Karpas-422 (cell line): ENCODE measurements around the gene ESD. TPM values are rescaled to one million over a fixed set of nuclear protein-coding genes. Genes with fewer than 3 reads are reported as not detected.
"Not testable (repeated sequence)": the region's sequence is repeated elsewhere in the genome, so short reads cannot be mapped to it uniquely, and the experiment has no call there.

Source experiments
- DNase-seq: peaks from one replicate; pipeline ENCODE4 v3.0.0-alpha.2; 2015
- H2AFZ ChIP-seq: fragments of 200-600 bp; sonication (generic); 2 replicates; pipeline ENCODE4 v1.6.1; 2014; ENCODE audit warnings: antibody characterized with exemption, low read length, mixed read lengths
- H3K27ac ChIP-seq: fragments of 200-600 bp; sonication (generic); 2 replicates; pipeline ENCODE4 v1.5.1; 2014; ENCODE audit warnings: mild to moderate bottlenecking, low read length, moderate library complexity
- H3K27me3 ChIP-seq: fragments of 200-600 bp; sonication (generic); 2 replicates; pipeline ENCODE4 v1.6.1; 2014; ENCODE audit warnings: low read length, mixed read lengths
- H3K36me3 ChIP-seq: fragments of 200-600 bp; sonication (generic); 2 replicates; pipeline ENCODE4 v1.6.1; 2014; ENCODE audit warnings: low read length, mixed read lengths; ENCODE audit not compliant: insufficient read depth
- H3K4me1 ChIP-seq: fragments of 200-600 bp; sonication (generic); 2 replicates; pipeline ENCODE4 v1.6.1; 2014; ENCODE audit warnings: mild to moderate bottlenecking, low read length, mixed read lengths
- H3K4me2 ChIP-seq: fragments of 200-600 bp; sonication (generic); 2 replicates; pipeline ENCODE4 v1.6.1; 2014; ENCODE audit warnings: low read length, low read depth, mild to moderate bottlenecking; ENCODE audit not compliant: poor library complexity, severe bottlenecking
- H3K4me3 ChIP-seq: fragments of 200-600 bp; sonication (generic); 2 replicates; pipeline ENCODE4 v1.5.1; 2014; ENCODE audit warnings: mild to moderate bottlenecking, antibody characterized with exemption, low read length, mixed read lengths
- H3K79me2 ChIP-seq: fragments of 200-600 bp; sonication (generic); 2 replicates; pipeline ENCODE4 v1.6.1; 2014; ENCODE audit warnings: mild to moderate bottlenecking, low read length, mixed read lengths
- H3K9ac ChIP-seq: fragments of 200-600 bp; sonication (generic); 2 replicates; pipeline ENCODE4 v1.6.0; 2014; ENCODE audit warnings: low read length
- H3K9me2 ChIP-seq: fragments of 200-600 bp; sonication (generic), shearing (Covaris generic); replicated peaks from 2 replicates; pipeline ENCODE4 v1.6.0; 2014; ENCODE audit warnings: mild to moderate bottlenecking, low read length, moderate library complexity; ENCODE audit not compliant: insufficient read depth
- H3K9me3 ChIP-seq: fragments of 300-700, 200-600 bp; sonication (generic); 2 replicates; pipeline ENCODE4 v1.6.1; 2014; ENCODE audit warnings: low read length, mixed read lengths
- H4K20me1 ChIP-seq: fragments of 200-600 bp; sonication (generic); 2 replicates; pipeline ENCODE4 v1.6.1; 2014; ENCODE audit warnings: mild to moderate bottlenecking, antibody characterized with exemption, low read length, low read depth; ENCODE audit not compliant: insufficient read depth
- total RNA-seq: library from RNA; depleted of rRNA; stranded (reverse); fragments of >200 nt; shearing (Covaris generic); gene quantifications from 2 replicates; pipeline ENCODE4 v1.2.3, GENCODE V29; 2014; ENCODE audit warnings: low replicate concordance

Gene ESD
- total RNA-seq, 1 experiment from 2014 or later = 239 TPM

DNA sequence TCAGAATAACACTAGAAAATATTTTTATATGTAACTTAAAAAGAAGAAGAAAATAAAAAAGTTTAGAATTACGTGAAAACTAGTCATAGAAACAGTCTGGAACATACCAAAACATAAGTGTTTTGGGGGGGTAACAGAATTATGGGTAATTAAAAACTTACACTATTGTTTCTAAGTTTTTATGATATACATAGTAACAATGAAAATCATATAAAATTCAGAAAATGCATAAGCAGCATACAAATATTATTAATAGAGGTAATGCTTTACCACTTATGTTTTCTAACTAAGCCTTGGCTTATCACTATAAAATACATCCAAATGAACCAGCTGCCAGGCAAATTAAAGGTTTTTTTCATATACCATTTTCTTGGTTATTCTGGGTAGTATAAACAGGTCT lies 14.9 kb downstream of the ESD start:
- Histone ChIP-seq H3K9me2 (no peaks in the 10 kb centered on the region), H2AFZ (no peak overlapping the region), H3K27ac (no peak overlapping the region), H3K4me2 (no peak overlapping the region), H3K36me3 (peaks cover 76% of the 10 kb centered on the region), H4K20me1 (no peaks in the 10 kb centered on the region), H3K9me3 (no peaks in the 10 kb centered on the region), H3K4me3 (no peak overlapping the region), H3K4me1 (no peaks in the 10 kb centered on the region), H3K27me3 (no peaks in the 10 kb centered on the region), H3K79me2 (peaks cover 12% of the 10 kb centered on the region), H3K9ac (no peak overlapping the region)
- DNase-seq = no peak

DNA sequence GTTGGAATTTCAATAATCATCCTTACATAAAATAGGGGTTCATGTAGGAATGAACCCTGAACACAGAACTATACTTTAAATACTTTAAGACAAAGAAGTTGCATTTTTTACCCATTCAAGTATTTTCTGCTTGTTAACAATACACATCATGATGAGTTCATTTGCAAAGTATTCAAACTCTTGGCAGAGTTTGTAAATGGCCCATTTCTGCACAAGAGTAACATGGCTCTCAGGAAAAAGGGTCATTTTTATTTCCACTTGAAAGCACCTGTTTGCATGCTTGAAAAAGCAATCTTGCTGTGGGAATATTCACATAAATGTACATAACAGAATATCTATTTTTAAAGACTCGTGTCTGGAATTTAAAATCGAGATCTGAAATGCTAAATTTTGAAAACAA lies 18.1 kb downstream of the ESD start:
- peaks cover 3% of the 10 kb centered on the region; the same call in 1 of the 2 replicates for H3K79me2 ChIP-seq
- H4K20me1 ChIP-seq = no peaks in the 10 kb centered on the region
- no peak overlapping the region for H2AFZ ChIP-seq
- peaks cover 74% of the 10 kb centered on the region for H3K36me3 ChIP-seq
- H3K27me3 ChIP-seq = no peaks in the 10 kb centered on the region
- no peak overlapping the region for H3K27ac ChIP-seq
- H3K9ac ChIP-seq = no peak overlapping the region
- H3K9me3 ChIP-seq = no peaks in the 10 kb centered on the region
- no peak for DNase-seq
- no peak overlapping the region for H3K4me2 ChIP-seq
- H3K4me1 ChIP-seq = no peaks in the 10 kb centered on the region
- no peak overlapping the region for H3K4me3 ChIP-seq
- no peaks in the 10 kb centered on the region for H3K9me2 ChIP-seq

DNA sequence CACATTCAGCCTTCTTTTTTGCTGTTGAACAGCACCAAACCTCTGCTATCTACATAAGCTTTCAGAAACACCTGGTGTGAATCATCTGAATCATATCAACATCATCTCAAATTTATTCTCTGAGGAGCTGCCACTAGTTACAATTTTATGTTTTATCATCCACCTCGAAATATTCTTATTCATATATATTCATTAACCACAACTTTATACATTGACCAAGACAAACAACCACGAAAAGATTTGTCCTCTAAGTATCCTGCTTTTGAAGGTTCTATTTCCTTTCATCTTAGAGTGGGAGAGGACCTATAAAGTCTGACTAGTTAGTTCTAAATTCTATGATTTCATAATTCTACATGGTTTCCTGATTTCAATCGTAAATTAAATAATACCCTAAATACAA lies 18.9 kb downstream of the ESD start:
- Histone ChIP-seq H4K20me1 (no peaks in the 10 kb centered on the region), H3K36me3 (peaks cover 77% of the 10 kb centered on the region), H3K9me3 (no peaks in the 10 kb centered on the region), H3K9me2 (no peaks in the 10 kb centered on the region), H3K4me3 (no peak overlapping the region), H3K4me2 (no peak overlapping the region), H3K4me1 (no peaks in the 10 kb centered on the region), H3K79me2 (peaks cover 3% of the 10 kb centered on the region; the same call in 1 of the 2 replicates), H2AFZ (no peak overlapping the region), H3K27me3 (no peaks in the 10 kb centered on the region), H3K9ac (no peak overlapping the region), H3K27ac (no peak overlapping the region)
- DNase-seq = no peak

DNA sequence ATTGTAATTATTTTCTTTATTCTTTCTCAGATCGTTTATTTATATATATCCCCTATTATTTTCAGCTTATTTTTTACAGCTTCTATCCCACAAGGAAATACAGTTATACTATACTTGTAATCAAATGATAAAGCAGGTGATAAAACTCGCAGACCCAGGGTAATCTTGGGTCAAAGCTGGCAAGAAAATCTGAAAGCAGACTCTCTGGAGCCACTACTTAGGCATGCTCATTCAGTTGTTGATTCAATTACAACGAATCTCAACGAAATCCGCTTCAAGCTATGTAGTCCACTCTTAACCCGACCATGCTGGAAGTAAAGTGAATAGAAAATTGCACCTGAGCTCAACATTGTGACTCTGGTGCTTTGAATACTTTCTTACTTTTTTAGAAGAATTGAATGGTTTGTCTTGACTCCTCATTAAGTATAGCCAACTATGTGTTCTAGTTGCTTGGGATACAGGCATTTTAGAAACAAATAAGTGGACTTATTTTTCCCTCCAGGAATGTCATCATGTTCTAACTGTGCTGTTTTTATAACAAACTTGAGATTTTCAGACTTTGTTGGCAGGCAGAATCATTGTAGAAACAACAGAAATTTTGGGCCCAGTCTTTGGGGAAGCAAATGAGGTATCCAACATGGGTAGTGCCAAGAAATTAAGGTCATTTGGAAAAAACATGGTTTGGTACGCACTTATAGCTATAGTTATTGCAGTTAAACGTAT lies 21.4 kb downstream of the ESD start:
- no peak overlapping the region for H3K27ac ChIP-seq
- no peaks in the 10 kb centered on the region for H3K9me2 ChIP-seq
- no peak overlapping the region for H3K4me3 ChIP-seq
- no peaks in the 10 kb centered on the region for H3K4me1 ChIP-seq
- H3K79me2 ChIP-seq = no peaks in the 10 kb centered on the region
- no peaks in the 10 kb centered on the region for H3K9me3 ChIP-seq
- H3K27me3 ChIP-seq = no peaks in the 10 kb centered on the region
- no peak overlapping the region for H3K4me2 ChIP-seq
- H3K36me3 ChIP-seq = peaks cover 77% of the 10 kb centered on the region
- DNase-seq = no peak
- no peak overlapping the region for H3K9ac ChIP-seq
- H2AFZ ChIP-seq = no peak overlapping the region
- H4K20me1 ChIP-seq = 0 out of 2 replicates have a peak, but pooled peaks cover 5% of the 10 kb centered on the region

DNA sequence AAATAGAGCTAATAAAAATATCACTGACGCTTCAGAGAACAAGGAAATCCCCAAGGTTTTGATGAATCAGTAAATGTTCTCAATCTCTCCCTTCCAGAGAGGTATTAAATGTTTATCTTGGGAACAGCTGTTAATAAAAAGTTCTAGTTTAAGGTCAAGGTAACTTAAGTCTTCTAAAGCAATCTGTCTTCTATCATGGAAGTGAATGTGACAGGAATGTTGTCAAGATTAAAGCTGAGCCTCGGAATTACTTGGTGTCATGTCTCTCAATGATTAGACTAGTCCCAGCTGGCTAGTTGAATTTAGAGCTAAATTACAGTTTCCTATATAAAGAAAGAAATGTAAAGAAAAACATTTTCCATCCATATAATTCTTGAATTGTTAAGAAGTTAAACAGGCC lies 23.4 kb downstream of the ESD start:
- H2AFZ ChIP-seq = no peak overlapping the region
- DNase-seq = no peak
- H4K20me1 ChIP-seq = 0 out of 2 replicates have a peak, but pooled peaks cover 5% of the 10 kb centered on the region
- H3K9me2 ChIP-seq = no peaks in the 10 kb centered on the region
- no peak overlapping the region for H3K27ac ChIP-seq
- H3K4me1 ChIP-seq = no peaks in the 10 kb centered on the region
- no peak overlapping the region for H3K9ac ChIP-seq
- peaks cover 69% of the 10 kb centered on the region for H3K36me3 ChIP-seq
- no peaks in the 10 kb centered on the region for H3K9me3 ChIP-seq
- no peak overlapping the region for H3K4me3 ChIP-seq
- H3K79me2 ChIP-seq = no peaks in the 10 kb centered on the region
- no peaks in the 10 kb centered on the region for H3K27me3 ChIP-seq
- H3K4me2 ChIP-seq = no peak overlapping the region

DNA sequence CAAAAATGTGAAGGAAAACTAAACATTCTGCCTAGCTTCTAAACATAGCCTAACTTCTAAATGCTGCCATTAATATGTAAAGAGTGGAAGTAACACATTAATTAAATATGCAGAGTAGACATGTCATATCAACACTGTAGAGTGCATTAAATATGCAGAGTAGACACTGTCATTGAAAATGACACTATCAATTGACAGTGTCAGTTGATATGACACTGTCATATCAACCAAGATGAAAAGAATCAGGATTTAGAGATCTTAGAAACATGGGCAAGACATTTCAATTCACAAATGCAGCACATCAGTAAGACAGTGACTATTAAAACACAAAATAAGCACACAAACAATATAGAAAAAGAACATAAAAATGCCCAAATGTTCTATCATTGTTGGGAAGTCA lies 25.3 kb downstream of the ESD start:
- no peaks in the 10 kb centered on the region for H3K9me3 ChIP-seq
- no peaks in the 10 kb centered on the region for H3K27me3 ChIP-seq
- H2AFZ ChIP-seq = no peak overlapping the region
- no peak overlapping the region for H3K9ac ChIP-seq
- no peaks in the 10 kb centered on the region for H3K4me1 ChIP-seq
- 0 out of 2 replicates have a peak, but pooled peaks cover 5% of the 10 kb centered on the region for H4K20me1 ChIP-seq
- no peaks in the 10 kb centered on the region for H3K79me2 ChIP-seq
- no peak for DNase-seq
- no peak overlapping the region for H3K4me3 ChIP-seq
- peaks cover 50% of the 10 kb centered on the region for H3K36me3 ChIP-seq
- no peak overlapping the region for H3K4me2 ChIP-seq
- H3K27ac ChIP-seq = no peak overlapping the region
- no peaks in the 10 kb centered on the region for H3K9me2 ChIP-seq

DNA sequence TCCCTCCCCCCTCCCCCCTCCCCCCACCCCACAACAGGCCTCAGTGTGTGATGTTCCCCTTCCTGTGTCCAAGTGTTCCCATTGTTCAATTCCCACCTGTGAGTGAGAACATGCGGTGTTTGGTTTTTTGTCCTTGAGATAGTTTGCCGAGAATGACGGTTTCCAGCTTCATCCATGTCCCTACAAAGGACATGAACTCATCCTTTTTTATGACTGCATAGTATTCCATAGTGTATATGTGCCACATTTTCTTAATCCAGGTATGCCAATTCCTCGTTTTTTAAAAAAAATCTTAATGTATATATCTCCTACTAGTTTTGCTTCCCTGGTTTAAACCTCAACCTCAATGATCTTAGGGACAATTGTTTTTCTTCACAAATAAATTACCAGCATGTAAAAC lies 27.0 kb downstream of the ESD start:
- H2AFZ ChIP-seq, H3K27ac ChIP-seq, H3K9ac ChIP-seq, H3K27me3 ChIP-seq, H3K4me1 ChIP-seq, H3K4me2 ChIP-seq, H3K9me2 ChIP-seq, H3K79me2 ChIP-seq, H4K20me1 ChIP-seq, H3K4me3 ChIP-seq, H3K9me3 ChIP-seq, DNase-seq: not testable (repeated sequence)
- H3K36me3 ChIP-seq = peaks cover 36% of the 10 kb centered on the region

DNA sequence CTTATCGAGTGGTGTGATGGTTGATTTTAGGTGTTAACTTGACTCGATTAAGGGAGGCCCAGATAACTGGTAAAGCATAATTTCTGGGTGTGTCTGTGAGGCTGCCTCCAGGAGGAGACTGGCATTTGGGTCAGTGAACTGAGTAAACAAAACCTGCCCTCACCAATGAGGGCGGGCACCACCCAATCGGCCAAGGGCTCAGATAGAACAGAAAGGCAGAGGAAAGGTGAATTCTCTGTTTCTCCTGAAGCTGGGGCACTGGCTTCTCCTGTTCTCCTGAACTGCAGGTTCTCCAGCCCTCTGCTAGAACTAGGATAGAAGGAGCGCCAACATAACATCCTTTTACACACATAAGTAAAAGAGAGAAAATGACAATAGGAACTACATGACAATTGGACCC lies 35.1 kb downstream of the ESD start:
- no peak overlapping the region for H3K4me3 ChIP-seq
- peaks cover 21% of the 10 kb centered on the region for H3K4me1 ChIP-seq
- no peak for DNase-seq
- no peaks in the 10 kb centered on the region for H3K9me2 ChIP-seq
- no peaks in the 10 kb centered on the region for H4K20me1 ChIP-seq
- H3K9me3 ChIP-seq = no peaks in the 10 kb centered on the region
- H3K4me2 ChIP-seq = no peak overlapping the region
- no peaks in the 10 kb centered on the region for H3K36me3 ChIP-seq
- no peak overlapping the region for H2AFZ ChIP-seq
- no peak overlapping the region for H3K27ac ChIP-seq
- no peak overlapping the region for H3K9ac ChIP-seq
- H3K27me3 ChIP-seq = no peaks in the 10 kb centered on the region
- no peaks in the 10 kb centered on the region for H3K79me2 ChIP-seq
